Fibroblast of lung (primary cell): ENCODE measurements around the gene TIMM44. TPM values are rescaled to one million over a fixed set of nuclear protein-coding genes. Genes with fewer than 3 reads are reported as not detected.
A peak's percentile ranks its signal among the peaks of the same experiment; 100 is the strongest.

Experiments used
- DNase-seq, 2 donors: peaks; one replicate each; pipeline versions ENCODE4 v3.0.0 to v3.0.0-alpha.2; 2010; ENCODE audit warnings: low read depth in 2 of 2
- H2AFZ ChIP-seq: 2 replicates; pipeline ENCODE4 v1.5.1; 2012; ENCODE audit warnings: low read length, control low read depth, inconsistent platforms
- H3K27ac ChIP-seq: 2 replicates; pipeline ENCODE4 v1.5.1; 2011; ENCODE audit warnings: low read length, control low read depth; ENCODE audit not compliant: insufficient read depth
- H3K27me3 ChIP-seq: 2 replicates; pipeline ENCODE4 v1.5.1; 2011; ENCODE audit warnings: mild to moderate bottlenecking, low read length; ENCODE audit not compliant: control insufficient read depth, insufficient read depth
- H3K36me3 ChIP-seq: 2 replicates; pipeline ENCODE4 v1.5.1; 2011; ENCODE audit warnings: low read length; ENCODE audit not compliant: control insufficient read depth, insufficient read depth
- H3K4me1 ChIP-seq: 2 replicates; pipeline ENCODE4 v1.5.1; 2011; ENCODE audit warnings: low read length; ENCODE audit not compliant: control insufficient read depth, insufficient read depth; ENCODE audit errors: extremely low read depth
- H3K4me2 ChIP-seq: 2 replicates; pipeline ENCODE4 v1.5.1; 2011; ENCODE audit warnings: low read length, control low read depth; ENCODE audit not compliant: insufficient read depth; ENCODE audit errors: extremely low read depth
- H3K4me3 ChIP-seq, 4 experiments: fragments of 200-600 bp in 1 of 4; sonication (generic) in 1 of 4; replicated peaks in 1 of 4; 2 replicates each; pipeline ENCODE4 v1.5.1; 2011 to 2016; ENCODE audit warnings: low read length in 4 of 4, low read depth in 3 of 4, mild to moderate bottlenecking in 3 of 4, control low read depth in 2 of 4, inconsistent platforms in 1 of 4, mixed read lengths in 1 of 4; ENCODE audit not compliant: insufficient read depth in 1 of 4; ENCODE audit errors: control extremely low read depth in 1 of 4
- H3K79me2 ChIP-seq: 2 replicates; pipeline ENCODE4 v1.5.1; 2012; ENCODE audit warnings: mild to moderate bottlenecking, low read length, inconsistent platforms; ENCODE audit not compliant: control insufficient read depth, insufficient read depth
- H3K9ac ChIP-seq: 2 replicates; pipeline ENCODE4 v1.5.1; 2011; ENCODE audit warnings: mild to moderate bottlenecking, low read length, control low read depth; ENCODE audit not compliant: insufficient read depth
- H3K9me3 ChIP-seq: 2 replicates; pipeline ENCODE4 v1.5.1; 2012; ENCODE audit warnings: low read depth, low read length; ENCODE audit not compliant: control insufficient read depth, insufficient read depth
- H4K20me1 ChIP-seq: 2 replicates; pipeline ENCODE4 v1.5.1; 2011; ENCODE audit warnings: low read length; ENCODE audit not compliant: control insufficient read depth, insufficient read depth; ENCODE audit errors: extremely low read depth
- CTCF ChIP-seq, 2 donors: IDR thresholded peaks in 1 of 2; conservative IDR thresholded peaks in 1 of 2; 1 replicate in 1 of 2; 2 replicates in 1 of 2; pipeline ENCODE4 v1.5.1; 2011 to 2012; ENCODE audit warnings: low read length in 2 of 2, control low read depth in 1 of 2, inconsistent platforms in 1 of 2, low read depth in 1 of 2, mild to moderate bottlenecking in 1 of 2
- EZH2 ChIP-seq: IDR thresholded peaks from 2 replicates; pipeline ENCODE4 v1.5.1; 2012; ENCODE audit warnings: low read length, control low read depth, mild to moderate bottlenecking; ENCODE audit errors: missing control alignments
- polyA plus RNA-seq, 2 donors: library from polyadenylated mRNA; depleted of rRNA in 1 of 2; stranded (reverse) in 1 of 2; unstranded in 1 of 2; fragments of >200 nt; gene quantifications; 2 replicates each; pipeline ENCODE4 v1.2.1, GENCODE V29; 2011 to 2012; ENCODE audit warnings: missing spikeins in 1 of 2
- total RNA-seq: library from RNA; depleted of rRNA; stranded (reverse); fragments of >200 nt; gene quantifications from 2 replicates; pipeline ENCODE4 v1.2.1, GENCODE V29; 2014

Gene TIMM44
- total and polyA plus RNA-seq, 2 donors (not counting 1 experiment from before 2014, with no cell fraction given), result 29.5 to 56.1 TPM

GRCh38 chr19:7988307-7988706, 44.8 kb upstream of the TIMM44 start:
- Histone ChIP-seq H3K9me3 (no peaks in the 10 kb centered on the region), H3K4me1 (peaks cover 15% of the 10 kb centered on the region), H3K27me3 (no peaks in the 10 kb centered on the region), H4K20me1 (no peaks in the 10 kb centered on the region), H2AFZ (no peak overlapping the region), H3K79me2 (peaks cover 42% of the 10 kb centered on the region), H3K4me2 (no peak overlapping the region), H3K4me3 (no peak overlapping the region), H3K36me3 (peaks cover 23% of the 10 kb centered on the region), H3K27ac (no peak overlapping the region), H3K9ac (no peak overlapping the region)
- DNase-seq, result no peak
- TF ChIP-seq EZH2 (no peak), CTCF (conservative IDR thresholded peaks at IDR 0.05 in 1 of 2, IDR thresholded peaks at IDR 0.05 in 1 of 2; ENCODE audit: low read depth in 1 of 2, low read length in 2 of 2) (no peak)

GRCh38 chr19:7987114-7987768, 43.8 kb upstream of the TIMM44 start:
- TF ChIP-seq CTCF (conservative IDR thresholded peaks at IDR 0.05 in 1 of 2, IDR thresholded peaks at IDR 0.05 in 1 of 2; ENCODE audit: low read depth in 1 of 2, low read length in 2 of 2) (no peak), EZH2 (no peak)
- H3K36me3 ChIP-seq, result peaks cover 23% of the 10 kb centered on the region
- H3K4me2 ChIP-seq, result peak overlapping the region; percentile 9
- H3K4me3 ChIP-seq, result no peak overlapping the region
- no peaks in the 10 kb centered on the region for H3K27me3 ChIP-seq
- peaks cover 40% of the 10 kb centered on the region for H3K79me2 ChIP-seq
- H3K27ac ChIP-seq, result peak overlapping the region; percentile 43
- no peak overlapping the region for H3K9ac ChIP-seq
- H2AFZ ChIP-seq, result no peak overlapping the region
- H4K20me1 ChIP-seq, result no peaks in the 10 kb centered on the region
- peak in 1 of 2 donors; percentile 10 for DNase-seq
- H3K9me3 ChIP-seq, result no peaks in the 10 kb centered on the region
- peaks cover 15% of the 10 kb centered on the region for H3K4me1 ChIP-seq

- Histone ChIP-seq H3K36me3 (peaks cover 23% of the 10 kb centered on the region), H3K9ac (no peak overlapping the region)
Measured at GRCh38 chr19:7986321-7987113, 43.1 kb upstream of the TIMM44 start.

More at GRCh38 chr19:7986321-7987113, 43.1 kb upstream of the TIMM44 start:
- Histone ChIP-seq H3K4me3 (peak overlapping the region in 1 of 4 experiments; percentile 34), H4K20me1 (no peaks in the 10 kb centered on the region), H2AFZ (no peak overlapping the region), H3K9me3 (no peaks in the 10 kb centered on the region), H3K27ac (peak overlapping the region; percentile 66), H3K79me2 (peaks cover 38% of the 10 kb centered on the region), H3K27me3 (no peaks in the 10 kb centered on the region), H3K4me2 (peak overlapping the region; percentile 51), H3K4me1 (peaks cover 15% of the 10 kb centered on the region)
- TF ChIP-seq CTCF (conservative IDR thresholded peaks at IDR 0.05 in 1 of 2, IDR thresholded peaks at IDR 0.05 in 1 of 2; ENCODE audit: low read depth in 1 of 2, low read length in 2 of 2) (no peak), EZH2 (no peak)
- DNase-seq, result peak; percentile 68 to 75
